Measurements from ENCODE around the gene PDE6G. TPM values are rescaled to one million over a fixed set of nuclear protein-coding genes. Genes with fewer than 3 reads are reported as not detected.

The PDE6G gene
- polyA plus RNA-seq (ENCODE audit: insufficient read length in 4 of 4) = 10 to 100 TPM; 10.3 to 17.5 (median 15.2) TPM

DNA sequence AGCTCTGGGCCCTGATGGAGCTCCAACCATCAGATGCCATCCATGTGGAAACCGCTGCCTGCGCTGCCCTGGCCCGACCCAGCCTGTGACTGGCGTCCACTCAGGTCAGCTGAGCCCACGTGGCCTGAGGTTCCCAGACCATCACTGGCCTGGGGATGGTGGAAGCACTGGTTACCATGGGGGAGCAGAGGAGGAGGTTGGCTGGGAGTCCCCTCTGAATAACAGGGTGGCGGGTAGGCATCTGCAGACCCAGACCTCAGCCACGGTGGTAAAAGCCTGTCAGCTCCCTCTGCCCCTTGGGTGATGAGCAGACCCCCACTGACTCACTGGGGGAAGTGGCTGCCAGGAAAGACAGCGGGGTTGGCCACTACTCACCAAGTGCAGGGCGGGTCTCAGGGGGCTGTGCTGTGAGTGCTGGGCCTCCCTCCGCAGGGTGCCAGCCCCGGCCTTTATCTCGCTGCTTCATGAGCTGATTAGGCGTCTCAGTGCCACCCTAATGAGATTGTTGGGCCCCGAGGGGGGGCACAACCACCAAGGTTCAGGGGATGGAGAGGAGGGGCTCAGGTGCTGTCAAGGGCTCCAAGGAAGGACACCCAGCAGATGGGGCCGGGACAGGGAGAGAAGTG lies at the start of gene PDE6G:
Gene PDE6G, minus strand, starts transcription at position 425 of the 626 bp plus-strand sequence. CDS start 3,237 bp downstream, outside the sequence.
- no peak for DNase-seq (ENCODE audit: low read depth in 4 of 4, low spot score in 3 of 4)

DNA sequence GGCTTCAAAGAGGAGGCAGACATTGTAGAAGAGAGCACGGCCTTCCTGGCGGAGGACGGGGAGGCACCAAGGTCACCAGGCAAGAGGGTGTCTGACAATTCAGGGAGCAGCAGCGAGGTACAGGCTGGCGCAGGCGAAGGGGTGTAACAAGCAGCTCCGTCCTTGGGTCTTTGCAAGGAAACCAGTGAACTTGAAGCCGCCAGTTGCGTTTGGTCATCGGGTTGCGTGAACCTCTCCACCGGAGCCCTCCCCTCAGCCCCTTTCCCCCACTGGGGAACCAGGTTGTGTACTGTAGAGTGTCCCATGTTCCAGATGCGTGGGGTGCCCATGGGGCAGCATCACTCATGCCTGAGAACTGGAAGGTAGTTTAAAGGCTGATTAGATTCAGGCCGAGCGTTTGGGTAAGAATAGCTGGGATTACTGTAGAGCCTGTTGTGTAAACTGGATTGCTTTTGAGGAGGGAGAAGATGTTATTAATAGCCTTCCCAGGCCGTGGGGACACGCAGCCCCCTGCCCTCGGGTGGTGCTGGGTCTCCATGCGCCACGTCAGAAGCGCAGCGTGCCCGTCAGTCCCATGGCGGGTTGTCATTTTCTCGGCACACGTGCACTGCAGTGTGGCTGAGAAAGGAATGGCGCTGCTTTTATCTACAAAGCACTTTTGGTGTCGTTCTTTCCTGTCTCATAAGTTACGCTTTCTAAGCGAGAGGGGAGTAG lies 49.3 kb upstream of the PDE6G start:
- DNase-seq (ENCODE audit: low read depth in 4 of 4, low spot score in 3 of 4) = no peak

DNA sequence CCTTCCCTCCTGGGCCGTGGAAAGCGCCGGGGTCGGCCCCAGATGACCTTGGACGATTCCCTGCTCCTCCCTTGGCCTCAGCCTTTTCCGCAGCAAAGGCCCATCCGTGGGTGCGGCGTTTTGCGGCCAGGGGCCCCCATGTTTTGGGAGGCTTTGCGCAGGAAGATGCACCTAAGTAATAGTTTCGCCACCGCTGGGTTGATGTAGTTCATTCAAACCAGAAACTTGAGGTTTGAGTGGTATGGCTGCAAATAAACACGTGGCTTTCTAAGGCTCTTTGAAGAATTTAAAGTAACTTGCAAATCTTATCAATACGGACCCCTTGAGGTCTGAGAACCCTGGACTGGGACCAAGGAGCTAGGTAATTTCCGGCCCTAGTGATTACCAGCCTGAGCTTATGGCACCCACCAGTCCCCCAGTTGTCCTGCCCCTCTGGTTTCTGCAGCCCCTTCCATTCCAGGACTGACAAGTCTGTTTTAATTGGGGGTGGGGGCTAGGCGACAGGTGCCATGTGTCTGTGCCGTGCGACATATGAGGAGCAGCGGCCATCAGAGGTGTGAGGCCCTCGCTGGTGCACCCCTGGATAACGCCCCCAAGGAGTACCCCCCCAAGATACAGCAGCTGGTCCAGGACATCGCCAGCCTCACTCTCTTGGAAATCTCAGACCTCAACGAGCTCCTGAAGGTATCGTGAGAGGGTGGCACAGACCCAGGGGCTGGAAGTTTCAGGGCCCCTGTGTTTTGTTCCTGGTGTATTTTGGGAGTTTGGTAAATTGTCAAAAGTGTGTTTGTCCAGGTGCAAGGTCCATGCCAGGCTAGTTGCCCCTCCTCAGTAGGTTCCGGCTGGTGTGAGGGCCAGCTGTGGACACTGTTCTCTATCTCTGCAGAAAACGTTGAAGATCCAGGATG lies 47.7 kb upstream of the PDE6G start:
- DNase-seq (ENCODE audit: low read depth in 4 of 4, low spot score in 3 of 4) = no peak

DNA sequence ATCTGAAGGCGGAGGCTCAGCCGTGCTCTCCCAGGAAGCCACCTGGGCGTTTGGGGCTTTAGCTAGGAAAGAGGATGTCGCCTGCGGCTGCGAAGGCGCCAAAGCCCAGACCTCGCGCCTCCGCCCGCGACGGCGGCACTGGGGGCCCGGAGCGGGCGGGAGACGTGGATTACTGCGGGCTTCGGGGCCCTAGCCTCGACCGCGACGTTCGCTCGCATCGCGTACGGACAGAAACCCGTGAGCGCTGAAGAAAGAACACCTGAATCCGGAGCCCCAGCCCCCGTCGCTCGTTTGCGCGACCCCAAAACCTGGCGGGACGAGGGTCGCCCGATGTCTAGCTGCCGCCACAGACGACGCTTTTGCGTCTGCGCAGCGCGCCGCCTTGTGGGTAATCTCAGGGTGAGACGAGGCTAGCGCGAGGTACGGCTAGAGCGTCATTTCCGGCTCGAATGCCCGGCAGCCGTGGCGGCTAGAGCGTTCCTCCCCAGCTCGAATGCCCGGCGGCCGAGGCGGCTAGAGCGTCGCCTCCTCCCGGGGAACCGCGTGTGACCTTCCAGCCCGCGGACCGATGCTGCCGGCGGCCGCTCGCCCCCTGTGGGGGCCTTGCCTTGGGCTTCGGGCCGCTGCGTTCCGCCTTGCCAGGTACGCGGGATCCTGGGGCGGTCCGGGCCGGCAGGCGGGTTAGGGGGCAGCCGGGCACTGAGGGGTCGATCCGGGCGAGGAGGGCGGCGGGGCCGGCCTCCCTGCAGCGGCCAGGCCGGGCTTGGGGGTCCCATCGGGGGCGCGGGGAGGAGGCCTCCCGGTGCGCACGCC lies 46.8 kb upstream of the PDE6G start, which contains the start of gene MRPL12:
Gene MRPL12, plus strand, starts transcription at position 434 of the 813 bp plus-strand sequence. Its CDS starts 135 bp downstream, at position 569.
- peak; percentile 84 to 91 (median 86) for DNase-seq (ENCODE audit: low read depth in 4 of 4, low spot score in 3 of 4)

DNA sequence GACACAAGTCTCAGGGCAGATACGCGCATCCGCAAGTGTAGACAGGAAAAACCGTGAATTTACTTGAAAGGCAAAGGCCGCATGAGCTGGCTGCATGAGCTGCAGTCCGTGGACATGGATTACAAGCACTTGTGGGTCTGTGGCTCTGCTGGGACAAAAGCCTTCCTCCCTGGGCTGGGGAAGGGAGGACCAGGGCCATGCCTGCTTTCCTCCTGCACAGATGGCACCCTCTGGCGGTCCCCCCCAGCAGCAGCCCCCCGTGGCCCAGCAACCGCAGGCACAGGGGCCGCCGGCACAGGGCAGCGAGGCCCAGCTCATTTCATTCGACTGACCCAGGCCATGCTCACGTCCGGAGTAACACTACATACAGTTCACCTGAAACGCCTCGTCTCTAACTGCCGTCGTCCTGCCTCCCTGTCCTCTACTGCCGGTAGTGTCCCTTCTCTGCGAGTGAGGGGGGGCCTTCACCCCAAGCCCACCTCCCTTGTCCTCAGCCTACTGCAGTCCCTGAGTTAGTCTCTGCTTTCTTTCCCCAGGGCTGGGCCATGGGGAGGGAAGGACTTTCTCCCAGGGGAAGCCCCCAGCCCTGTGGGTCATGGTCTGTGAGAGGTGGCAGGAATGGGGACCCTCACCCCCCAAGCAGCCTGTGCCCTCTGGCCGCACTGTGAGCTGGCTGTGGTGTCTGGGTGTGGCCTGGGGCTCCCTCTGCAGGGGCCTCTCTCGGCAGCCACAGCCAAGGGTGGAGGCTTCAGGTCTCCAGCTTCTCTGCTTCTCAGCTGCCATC lies 45.1 kb upstream of the PDE6G start:
- no peak for DNase-seq (ENCODE audit: low read depth in 4 of 4, low spot score in 3 of 4)

DNA sequence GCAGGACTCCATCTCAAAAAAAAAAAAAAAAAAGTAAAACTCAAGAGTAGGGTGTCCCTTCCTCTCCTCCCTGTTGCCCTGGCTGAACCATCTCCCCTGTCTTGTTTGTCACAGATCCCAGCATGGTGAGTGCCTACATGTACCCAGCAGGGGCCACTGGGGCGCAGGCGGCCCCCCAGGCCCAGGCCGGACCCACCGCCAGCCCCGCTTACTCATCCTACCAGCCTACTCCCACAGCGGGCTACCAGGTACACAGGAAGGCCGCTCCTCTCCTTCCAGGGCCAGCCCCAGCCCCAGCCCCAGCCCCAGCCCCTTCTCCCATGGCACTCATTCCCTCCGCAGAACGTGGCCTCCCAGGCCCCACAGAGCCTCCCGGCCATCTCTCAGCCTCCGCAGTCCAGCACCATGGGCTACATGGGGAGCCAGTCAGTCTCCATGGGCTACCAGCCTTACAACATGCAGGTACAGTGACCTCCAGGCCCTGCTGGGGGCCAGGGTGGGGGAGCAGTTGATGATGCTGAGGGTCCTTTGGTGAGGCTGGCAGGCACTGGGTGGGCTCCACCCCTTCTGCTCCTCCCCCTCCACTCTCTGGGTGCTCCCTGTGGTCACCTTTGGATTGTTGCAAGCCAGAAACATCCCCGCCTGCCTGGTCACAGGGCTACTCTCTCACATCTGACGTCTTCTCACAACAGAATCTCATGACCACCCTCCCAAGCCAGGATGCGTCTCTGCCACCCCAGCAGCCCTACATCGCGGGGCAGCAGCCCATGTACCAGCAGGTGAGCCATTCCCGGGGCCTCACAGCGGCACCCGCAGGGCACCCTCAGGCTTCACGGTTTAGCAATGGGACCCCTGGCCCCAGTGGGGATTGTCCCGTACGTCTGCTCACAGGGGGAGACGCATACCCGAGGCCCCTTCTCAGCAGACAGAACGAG lies 44.3 kb upstream of the PDE6G start:
- DNase-seq (ENCODE audit: low read depth in 4 of 4, low spot score in 3 of 4) = no peak

DNA sequence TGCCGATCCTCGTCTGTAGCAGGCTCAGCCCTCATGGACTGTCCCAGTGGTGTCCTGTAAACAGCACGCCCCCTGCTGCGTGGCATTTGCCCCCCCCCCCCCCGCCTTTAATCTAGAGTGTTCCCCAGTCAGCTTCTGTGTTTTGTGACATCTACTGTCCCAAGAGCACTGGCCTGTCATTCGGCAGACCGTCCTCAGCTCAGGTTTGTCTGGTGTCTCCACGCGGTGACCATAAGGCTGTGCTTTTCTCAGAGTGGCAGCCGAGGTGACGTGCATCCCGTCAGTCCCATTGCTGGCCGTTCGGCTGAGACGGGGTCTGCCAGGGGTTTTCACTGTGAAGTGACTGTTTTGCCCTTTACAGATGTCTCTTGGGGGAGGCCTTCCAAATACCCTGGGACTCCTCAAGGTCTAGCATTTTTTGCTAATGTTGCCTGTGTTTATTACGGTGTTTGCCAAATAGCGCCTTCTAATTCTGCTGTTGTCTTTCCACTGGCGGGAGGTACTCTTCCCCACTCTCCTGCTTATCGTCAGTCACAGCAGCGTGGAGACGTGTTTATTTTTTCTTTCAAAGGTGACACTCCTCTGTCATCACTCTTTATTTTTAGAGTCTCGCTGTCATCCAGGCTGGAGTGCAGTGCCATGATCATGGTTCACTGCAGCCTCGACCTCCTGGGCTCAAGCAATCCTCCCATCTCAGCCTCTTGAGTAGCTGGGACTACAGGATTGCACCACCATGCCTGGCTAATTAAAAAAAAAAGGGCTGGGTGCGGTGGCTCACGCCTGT lies 41.1 kb upstream of the PDE6G start:
- DNase-seq (ENCODE audit: low read depth in 4 of 4, low spot score in 3 of 4) = no peak

DNA sequence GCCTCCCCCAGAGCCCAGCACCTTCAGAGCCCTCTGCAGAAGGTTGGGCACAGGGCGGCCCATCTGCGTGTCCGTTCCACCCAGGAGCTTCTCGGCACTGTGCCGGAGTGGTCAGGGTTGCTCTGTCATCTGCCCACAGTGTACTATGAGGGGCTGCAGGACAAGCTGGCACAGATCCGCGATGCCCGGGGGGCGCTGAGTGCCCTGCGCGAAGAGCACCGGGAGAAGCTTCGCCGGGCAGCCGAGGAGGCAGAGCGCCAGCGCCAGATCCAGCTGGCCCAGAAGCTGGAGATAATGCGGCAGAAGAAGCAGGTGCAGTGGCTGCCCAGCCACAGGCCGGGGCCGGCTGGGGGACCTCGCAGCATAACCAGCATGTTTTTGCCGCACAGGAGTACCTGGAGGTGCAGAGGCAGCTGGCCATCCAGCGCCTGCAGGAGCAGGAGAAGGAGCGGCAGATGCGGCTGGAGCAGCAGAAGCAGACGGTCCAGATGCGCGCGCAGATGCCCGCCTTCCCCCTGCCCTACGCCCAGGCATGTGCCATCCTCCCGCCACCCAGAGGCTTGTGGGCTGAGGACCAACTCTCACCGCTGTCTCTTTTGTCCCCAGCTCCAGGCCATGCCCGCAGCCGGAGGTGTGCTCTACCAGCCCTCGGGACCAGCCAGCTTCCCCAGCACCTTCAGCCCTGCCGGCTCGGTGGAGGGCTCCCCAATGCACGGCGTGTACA lies 40.0 kb upstream of the PDE6G start:
- DNase-seq (ENCODE audit: low read depth in 4 of 4, low spot score in 3 of 4) = no peak

DNA sequence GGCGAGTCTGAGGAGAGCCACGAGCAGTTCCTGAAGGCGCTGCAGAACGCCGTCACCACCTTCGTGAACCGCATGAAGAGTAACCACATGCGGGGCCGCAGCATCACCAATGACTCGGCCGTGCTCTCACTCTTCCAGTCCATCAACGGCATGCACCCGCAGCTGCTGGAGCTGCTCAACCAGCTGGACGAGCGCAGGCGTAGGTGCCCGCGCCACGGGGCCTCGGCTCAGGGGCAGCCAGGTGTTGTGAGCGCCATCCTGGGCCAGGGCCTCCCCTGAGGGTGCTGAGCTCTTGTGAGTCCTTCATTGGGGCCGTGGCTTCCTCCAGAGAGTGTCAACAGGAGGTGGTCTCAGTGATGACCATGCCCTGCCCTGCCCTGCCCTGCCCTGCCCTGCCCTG lies 39.5 kb upstream of the PDE6G start:
- DNase-seq (ENCODE audit: low read depth in 4 of 4, low spot score in 3 of 4) = no peak

DNA sequence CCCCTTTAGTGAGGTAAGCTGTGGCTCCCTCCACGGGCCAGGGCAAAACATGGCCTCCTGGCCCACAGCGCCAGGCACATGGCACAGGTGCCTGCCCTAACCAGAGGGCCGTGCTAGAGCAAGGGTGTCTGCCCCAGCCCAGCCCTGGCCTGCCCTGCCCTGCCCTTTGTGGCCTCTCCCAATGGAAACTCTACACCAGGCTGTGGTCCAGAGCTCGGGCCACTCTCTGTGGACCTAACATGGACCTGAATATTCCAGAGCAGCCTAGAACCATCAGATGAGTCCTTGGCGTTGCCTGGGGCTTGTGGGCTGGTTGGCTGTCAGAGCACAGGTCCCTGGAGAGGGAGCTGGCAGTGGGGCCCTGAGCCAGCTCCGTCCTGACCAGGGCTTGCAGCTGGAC lies 38.9 kb upstream of the PDE6G start:
- DNase-seq (ENCODE audit: low read depth in 4 of 4, low spot score in 3 of 4) = no peak

DNA sequence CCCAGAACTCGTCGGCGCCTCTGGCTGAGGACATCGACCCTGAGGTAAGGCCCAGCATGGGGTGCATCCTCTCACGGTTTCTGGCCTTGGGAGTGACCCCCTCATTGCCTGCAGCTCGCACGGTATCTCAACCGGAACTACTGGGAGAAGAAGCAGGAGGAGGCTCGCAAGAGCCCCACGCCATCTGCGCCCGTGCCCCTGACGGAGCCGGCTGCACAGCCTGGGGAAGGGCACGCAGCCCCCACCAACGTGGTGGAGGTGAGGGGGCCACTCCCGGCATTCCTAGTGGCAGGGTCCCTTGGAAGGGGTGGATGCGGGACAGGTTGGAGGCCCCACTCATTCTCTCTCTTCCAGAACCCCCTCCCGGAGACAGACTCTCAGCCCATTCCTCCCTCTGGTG lies 38.5 kb upstream of the PDE6G start:
- DNase-seq (ENCODE audit: low read depth in 4 of 4, low spot score in 3 of 4) = no peak

DNA sequence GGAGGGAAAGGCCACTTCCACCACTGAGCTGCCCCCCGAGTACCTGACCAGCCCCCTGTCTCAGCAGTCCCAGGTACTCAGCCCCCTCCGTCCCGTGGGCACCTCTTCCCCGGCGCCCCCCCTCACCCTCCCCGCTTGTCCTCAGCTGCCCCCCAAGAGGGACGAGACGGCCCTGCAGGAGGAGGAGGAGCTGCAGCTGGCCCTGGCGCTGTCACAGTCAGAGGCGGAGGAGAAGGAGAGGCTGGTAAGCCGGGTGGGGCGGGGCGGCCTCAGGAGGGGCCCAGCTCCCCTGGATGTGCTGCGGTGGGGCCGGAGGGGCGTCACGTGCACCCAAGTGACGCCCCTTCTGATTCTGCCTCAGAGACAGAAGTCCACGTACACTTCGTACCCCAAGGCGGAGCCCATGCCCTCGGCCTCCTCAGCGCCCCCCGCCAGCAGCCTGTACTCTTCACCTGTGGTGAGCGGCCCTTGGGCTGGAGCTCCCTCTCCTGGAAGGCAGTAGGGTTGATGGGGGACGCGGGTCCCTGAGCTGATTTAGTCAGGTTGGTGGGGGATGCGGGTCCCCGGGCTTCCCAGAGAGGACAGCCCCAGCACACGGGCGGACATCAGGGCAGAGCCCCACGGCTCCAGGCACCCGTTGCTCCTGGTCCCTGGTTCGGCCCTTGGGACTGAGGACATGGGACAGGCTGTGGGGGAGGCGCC lies 37.3 kb upstream of the PDE6G start:
- DNase-seq (ENCODE audit: low read depth in 4 of 4, low spot score in 3 of 4) = no peak

DNA sequence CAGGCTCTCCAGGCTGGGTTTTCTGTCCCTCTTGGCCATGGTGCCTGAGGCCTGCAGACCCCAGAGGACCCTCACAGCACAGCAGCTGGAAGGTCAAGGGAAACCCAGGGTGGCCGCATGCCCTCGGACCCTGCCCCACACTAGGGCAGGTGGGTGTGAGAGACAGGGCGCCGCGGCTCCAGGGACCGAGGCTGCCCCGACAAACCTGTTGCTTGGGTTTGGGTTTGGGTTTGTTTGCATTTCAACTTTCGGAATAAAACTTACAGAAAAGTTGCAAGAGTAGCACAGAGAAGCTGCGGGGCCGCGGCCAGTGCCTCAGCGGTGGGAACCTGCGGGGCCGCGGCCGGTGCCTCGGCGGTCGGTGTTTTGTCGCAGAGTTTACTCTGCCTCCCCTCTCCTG lies 35.3 kb upstream of the PDE6G start:
- DNase-seq (ENCODE audit: low read depth in 4 of 4, low spot score in 3 of 4) = no peak

DNA sequence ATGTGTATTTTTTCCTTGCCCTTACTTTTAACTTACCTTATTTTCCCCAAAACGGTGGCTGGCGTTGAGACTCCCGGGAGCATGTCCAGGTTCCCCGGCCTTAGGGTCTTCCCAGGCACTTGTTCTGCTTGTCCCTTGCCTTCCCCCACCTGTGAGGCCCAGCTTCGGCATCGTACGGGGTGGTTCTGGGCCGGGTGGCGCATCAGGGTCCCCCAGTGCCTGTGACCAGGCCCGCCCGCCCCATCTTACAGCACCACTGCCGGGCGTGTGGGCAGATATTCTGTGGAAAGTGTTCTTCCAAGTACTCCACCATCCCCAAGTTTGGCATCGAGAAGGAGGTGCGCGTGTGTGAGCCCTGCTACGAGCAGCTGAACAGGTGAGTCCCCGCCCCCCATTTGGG lies 34.9 kb upstream of the PDE6G start:
- no peak for DNase-seq (ENCODE audit: low read depth in 4 of 4, low spot score in 3 of 4)

DNA sequence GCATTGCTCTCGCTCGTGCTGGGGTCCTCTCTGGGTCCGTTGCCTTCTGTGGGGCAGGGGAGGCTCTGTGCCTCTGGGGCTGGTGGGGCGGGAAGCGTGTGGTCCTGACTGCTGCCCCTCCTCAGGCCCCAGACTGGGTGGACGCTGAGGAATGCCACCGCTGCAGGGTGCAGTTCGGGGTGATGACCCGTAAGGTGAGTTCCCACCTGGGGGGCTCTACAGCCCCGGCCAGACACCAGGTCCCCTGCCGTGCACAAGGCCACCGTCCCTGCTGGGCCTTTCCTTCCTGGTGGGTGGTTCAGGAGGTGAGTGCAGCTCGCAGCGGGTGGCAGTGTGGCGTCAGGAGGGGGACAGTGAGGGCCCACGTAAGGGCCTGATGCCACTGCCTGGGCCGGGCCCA lies 34.2 kb upstream of the PDE6G start:
- no peak for DNase-seq (ENCODE audit: low read depth in 4 of 4, low spot score in 3 of 4)

DNA sequence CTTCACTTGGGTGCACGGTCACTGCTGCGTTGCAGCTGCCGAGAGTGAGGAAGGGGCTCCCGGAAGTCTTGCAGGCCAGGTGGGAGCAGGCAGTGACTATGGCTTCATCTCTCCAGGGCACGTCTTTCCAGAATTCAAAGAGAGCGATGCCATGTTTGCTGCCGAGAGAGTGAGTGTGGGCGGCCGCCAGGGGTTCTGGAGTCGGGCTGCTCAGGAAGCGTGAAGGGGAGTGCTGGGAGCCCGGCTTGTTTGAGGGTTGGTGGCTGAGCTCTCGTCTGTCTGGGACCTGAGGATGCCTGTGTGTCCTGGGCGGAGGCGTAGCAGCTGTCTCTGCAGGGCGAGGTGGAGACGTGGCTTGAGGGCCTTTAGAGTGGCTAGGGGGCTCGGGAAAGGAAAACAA lies 33.7 kb upstream of the PDE6G start:
- no peak for DNase-seq (ENCODE audit: low read depth in 4 of 4, low spot score in 3 of 4)

Measured in right renal pelvis (tissue), 4 donors.